DMS 273 treated with DMSO at 0.1 percent for 48 hours (cell line): ENCODE data around the gene NRN1.

Experiments
- DNase-seq: peaks from one replicate; lab custom pipeline; 2025; lab: John Stamatoyannopoulos, UW

NRN1 gene

DNA sequence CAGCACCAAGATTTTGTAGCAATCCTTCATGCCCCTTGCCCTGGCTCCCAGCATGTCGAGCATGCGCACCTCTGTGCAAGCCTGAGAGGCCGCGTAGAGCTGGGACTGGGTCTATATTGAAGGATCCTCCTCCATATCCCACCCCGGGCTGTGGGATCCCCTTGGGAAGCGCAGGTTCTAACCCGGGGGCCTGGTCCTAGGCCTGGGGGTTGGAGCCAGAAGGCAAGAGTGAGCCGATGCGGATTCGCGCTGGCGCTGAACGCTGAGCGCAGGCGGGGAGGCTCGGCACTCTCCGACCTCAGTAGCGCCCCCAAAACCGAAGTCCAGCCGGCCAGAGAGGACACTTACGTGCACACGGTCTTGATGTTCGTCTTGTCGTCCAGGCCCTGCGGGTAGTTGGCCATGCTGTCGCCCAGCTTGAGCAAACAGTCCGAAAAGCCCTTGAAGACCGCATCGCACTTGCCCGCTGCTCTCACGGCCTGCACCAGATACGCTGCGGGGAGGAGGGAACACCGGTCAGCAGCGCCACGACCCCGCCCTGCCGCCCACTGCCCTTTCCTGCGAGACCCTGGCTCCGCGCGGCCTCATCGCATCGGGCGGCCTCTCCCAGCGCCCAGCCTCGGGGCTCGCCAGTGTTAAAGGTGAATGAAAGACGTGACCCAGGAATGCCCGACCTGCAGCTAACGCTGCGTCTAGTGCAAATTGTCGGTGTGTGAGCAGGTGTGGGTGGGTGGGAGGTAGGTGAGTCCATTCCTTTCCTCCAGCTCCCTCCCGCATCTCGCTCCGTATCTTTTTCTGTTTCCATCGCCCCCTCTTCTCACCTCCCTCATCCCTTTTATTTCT is 4.5 kb downstream of the NRN1 start:
- DNase-seq, result no peak

DNA sequence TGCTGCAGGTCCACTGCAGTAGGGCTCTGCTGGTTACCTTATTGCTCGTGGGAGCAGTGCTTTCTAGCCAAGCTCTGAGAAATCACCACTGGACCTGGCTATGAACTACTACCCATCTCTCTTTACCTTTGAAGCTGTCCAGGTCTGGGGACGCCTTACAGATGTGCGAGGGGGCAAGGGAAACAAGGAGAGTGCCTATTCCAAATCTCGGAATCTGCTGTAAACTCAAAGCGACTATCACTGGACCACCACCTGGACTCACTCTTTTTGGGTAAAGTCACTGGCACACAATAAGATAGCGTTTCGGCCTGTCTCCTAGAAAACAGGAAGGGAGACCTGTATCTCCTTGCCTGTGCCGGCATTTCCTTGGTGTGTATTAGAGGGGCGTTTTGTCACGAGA is 5.3 kb downstream of the NRN1 start:
- no peak for DNase-seq

DNA sequence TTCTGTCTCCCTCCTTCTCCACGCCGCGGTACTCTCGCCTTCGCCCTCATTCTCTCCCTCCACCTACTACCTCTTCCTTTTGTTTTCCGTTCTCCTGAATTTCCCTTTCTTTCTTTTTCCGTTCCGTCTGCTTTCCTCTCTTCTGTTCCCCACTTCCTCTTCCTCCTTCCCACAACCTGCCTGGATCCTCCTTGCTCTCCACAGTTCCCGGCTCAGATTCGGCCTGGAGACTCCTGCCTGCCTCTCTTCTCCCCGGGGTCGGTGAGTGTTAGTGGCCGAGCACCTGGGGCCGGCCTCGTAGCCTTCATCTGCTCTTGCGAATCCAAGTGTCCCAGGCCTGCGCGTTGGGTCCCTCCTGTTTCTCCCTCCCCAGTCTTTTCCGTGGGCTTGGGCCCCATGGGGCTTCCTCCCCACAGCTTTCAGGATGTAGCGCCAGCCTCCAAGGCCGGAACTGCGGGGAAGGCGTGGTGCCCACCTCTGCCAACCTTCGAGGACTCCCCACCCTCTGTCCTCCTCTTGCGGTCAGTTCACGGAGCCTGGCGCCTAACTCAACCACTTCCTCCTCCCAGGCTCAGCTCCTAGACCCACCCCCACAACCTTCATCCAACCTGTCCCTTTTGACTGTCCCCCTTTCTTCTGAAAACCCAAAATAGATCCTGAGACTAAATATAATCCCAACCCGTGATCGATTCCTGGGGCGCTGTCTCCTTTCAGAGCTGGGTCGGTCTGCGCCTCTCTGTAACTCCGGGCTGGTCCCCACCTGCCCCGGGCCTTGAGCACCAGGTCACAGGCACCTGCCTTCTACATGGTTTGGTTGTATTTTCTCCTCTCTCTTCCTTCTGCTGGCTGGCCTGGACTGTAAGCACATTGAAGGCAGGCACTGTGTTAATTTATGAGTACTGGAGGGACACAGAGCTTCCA is 6.8 kb downstream of the NRN1 start:
- DNase-seq, result no peak

DNA sequence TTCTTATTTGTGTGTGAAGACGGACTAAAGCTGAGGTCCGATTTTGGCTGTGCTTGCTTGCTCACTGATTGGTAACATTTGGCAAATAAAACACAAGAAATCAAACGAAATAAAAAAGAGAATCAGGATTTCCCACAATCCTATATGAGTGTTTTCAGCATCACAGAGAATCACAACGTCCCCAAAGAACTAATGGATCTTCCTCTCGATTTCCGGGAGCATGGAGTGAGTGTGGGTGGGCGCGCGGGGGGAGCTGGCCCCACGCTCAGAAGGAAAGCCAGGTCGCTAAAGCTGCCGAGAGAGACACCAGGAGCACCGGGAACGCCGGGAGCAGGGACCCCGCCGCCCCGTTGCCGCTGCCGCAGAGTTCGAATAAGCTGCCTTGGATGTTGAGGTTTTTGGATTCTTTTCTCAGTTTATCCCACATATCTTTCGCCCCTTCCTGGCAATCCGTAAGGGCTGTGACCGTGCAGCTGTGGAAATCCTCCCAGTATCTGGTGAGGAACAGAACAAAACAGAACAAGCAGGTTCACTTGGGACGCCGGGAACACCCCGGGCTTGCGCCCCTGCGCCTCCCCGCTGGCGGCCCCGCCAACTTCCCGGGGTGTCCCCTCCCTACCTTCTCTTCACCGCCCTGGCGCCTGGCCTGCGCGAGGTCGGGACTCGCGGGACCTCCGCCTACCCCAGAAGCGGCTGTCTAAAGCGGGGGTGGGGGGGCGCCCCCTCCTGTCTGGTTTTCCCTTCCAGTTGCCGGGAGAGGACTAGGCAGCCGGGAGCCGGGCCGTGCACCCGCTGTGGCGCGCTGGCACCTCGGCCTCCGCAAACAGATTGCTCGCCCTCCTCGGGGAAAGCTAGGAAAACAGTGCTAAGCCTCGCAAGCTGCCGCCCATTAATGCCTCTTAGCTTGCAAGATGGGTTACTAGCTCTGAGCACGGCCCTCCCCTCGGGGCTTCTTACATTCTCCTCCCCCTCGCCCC is 7.7 kb downstream of the NRN1 start:
- DNase-seq, result peak; percentile 21

DNA sequence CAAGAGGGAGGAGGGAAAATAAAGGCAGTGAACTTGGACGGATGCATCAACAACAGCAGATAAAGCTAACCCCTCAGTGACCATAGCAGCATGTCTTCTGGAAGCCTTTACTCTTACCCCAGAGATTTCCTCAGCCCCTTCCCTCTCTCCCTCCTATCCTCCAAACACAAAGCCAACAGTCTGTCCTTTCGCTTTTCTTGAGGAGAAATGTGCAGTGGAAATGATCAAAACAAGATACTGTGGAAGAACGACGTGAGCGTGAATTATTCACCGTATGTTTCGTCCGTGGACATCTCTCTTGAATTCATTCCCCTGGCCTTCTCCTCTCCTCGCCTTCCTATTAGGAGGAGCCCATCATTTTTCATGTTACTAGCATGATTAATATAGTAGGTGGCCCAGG is 8.5 kb downstream of the NRN1 start:
- no peak for DNase-seq

DNA sequence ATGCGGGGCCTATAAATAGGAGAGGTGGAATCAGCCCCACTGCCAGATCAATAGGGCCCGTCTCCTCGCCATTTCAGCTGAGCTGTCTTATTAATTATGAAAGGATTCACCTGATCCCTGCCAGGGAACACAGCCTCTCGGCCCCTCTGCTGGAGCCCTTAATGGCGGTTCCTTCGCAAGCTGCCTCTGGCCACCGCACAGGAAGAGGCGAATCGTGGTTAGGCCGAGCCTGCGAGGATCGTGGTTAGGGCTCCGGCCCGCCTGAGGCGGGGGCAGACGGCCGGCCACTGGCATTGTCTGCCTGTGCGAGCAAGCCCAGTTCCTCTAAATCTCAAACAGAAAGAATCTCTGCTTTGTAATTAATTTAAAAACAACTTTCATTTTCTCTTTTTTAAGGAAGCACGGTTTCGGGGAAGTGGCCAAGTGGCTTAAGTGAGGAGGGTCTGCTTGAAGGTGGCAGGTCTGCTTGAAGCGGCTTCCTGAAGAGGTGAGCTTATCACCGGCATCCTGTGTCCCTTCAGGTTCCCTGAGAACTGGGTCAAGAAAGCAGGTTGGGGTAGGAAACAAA is 9.2 kb downstream of the NRN1 start:
- no peak for DNase-seq

DNA sequence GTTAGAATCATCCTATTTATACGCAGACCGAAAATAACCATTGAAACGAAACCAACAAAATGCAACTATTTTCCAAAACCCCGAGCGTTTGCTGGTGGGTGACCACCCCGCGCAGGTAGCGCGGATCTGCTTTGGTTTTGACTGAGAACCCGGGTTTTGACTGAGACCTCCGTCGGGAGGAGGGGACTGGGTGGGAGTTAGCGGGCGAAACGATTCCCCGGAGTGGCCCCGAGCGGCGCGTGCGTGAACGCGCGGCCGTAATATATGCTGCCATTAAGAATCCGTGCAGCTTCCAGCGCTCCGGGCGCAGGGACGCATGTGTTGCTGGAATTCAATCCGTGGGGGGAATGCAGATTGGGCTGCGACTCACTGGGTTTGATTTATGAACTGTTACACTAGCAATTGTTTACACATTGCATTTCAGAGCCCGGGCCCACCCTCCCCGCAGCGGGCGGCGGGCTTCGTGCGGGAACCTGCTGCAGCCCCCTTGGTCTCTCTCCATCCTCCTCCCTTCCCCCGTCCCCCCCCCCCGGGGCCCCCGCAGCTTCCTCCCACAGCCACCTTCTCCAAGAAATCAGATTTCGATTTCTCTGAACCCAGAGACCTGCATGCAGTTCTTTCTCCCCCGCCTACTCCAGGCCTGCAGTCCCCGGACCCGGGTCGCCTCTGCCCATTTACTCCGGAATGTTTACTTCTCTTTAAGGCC is 9.9 kb downstream of the NRN1 start:
- DNase-seq, result peak; percentile 30

DNA sequence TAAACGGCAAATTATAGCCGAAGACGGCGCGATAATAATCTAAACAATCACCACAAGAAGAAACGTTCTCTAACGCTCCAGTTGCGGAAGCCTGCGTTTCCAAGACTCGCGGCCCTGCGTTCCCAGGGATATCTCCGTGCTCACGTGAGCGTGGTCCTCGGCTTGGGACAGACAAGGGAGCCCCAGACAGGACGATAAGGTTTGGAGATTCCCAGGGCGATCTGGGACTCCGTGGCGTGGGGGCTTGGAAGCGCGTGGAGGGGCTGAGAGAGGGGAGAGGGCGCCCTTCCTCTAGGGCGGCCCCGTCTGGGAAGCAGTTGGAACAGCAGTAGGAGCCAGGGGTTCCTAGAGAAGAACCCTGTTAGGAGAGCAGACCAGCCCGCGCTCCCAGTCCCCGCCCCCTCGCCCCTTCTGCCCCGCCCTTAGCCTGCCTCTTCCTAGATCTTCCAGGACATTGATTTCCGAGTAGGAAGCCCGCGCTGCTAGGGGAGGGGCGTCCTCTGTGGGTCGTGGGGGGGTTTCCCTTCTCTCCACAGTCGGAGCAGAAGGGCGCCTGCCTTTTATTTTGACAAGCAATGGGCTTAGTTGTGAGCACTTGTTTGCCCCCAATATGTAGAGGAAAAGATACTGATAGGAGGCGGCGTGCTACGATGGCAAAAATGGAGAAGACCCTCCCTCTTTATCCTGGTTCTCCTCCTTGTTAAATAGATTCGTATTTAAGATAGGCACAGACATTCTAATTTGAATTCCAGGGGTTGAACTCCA is 10.6 kb downstream of the NRN1 start:
- DNase-seq, result peak; percentile 85

DNA sequence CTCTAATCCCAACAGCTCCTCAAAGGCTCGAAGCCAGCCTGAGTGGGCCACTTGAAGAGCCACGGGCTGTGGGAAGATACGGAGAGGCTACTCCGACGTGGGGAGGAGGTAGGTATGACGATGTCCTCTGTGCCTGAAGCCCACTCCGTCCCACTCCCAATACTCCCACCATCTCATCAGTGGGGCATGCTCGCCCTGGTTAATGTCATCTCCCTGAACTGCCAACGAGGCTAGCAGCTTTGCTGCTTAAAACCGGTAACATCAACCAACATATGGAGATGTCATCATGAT is 11.1 kb downstream of the NRN1 start:
- DNase-seq, result no peak

DNA sequence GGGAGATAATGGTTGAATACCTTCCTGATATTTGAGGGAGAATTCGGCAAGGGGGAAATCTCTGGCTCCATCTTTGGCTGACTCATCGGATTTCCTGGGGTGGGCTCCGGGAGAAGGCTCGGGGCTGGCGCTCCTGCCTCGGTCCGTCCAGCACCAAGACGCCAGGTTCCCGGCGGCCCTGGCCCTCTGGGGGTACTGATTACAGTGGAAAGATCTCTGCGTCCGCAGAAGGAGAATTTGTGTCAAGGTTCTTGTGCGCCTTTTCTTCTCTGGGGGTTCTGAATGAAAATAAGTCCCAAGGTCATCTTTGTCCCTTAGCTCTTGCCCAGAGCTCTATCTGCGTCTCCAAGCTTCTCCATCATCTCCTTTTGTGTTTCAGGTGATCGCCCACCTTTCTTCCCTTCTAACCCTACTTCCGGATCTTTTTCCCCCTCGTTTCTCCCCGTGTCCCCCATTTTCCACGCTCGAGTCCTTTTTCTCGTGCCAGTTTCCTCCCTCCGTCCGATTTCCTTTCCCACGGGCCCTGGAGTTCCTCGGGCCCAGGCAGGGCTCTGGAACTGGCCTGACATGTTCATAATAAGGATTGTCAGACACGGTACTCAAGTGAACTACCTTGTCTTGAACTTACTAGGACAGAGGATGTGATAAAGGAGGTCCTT is 11.6 kb downstream of the NRN1 start:
- DNase-seq, result no peak

DNA sequence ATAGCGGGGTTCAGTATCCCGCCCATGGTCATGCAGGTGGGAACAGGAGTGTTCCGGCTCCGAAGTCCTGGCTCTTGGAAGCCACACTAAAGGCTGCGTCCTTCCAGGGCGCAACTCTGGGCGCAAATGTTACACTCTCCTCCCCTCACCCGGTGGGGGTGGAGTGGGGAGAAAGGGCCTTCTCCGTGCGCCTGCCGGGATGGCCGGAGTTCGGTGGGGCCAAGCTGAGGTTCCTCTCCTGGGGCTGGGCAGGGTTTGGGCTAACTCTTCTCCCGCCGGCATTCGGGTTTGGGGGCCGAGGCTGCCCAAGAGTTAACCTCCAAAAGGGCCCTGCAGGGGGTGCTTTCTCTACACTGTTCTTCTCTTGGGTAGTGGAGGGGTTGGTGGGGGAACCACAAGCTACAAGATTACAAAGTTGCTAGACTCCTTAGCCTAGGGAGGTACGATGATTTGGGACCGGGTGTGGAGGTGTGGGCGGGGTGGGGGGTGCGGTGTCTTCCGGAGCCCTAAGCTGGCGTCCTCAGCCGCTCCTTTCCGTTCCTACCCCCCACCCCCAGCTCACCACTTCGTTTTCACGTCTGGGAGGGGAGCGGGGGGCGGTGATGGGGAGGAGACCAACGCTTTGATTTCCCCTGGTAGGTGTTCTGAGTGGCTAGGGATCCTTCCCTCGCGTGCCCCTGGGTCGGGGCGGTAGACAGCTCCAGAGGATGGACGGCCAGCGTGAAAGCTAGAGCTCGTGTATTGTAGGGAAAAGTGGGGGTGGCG is 12.3 kb downstream of the NRN1 start:
- DNase-seq, result no peak

DNA sequence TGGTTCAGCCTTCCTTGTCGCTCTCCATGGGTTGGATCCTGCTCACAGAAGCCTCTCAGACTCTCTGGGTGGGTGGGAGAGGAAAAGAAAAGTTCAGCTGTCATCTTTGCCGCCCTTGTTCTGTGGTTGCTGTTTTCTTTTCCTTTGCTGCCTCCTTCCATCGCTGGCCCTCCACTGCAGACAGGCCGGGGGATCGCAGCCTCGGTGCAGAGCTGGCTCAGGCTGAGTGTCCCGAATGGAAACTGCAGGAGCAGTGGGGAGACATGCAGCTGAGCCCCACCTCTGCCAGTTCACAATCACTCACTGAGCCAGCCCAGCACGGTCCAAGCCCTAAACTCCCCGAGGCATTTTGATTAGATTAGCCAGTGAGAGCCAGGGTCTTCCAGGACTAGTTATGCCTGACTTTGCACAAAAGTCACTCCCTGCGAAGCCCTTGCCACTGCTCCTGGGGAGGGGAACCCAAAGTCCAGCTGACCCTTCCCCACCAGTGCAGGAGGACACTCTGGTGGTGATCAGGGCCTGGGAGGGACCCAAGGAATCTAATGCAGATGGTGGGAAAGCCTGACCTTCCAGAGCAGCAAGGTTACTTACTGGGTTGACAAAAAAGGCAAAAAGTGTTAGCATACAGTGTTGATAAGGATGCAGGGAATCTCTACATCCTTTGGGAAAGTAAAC is 14.0 kb downstream of the NRN1 start:
- DNase-seq, result no peak

DNA sequence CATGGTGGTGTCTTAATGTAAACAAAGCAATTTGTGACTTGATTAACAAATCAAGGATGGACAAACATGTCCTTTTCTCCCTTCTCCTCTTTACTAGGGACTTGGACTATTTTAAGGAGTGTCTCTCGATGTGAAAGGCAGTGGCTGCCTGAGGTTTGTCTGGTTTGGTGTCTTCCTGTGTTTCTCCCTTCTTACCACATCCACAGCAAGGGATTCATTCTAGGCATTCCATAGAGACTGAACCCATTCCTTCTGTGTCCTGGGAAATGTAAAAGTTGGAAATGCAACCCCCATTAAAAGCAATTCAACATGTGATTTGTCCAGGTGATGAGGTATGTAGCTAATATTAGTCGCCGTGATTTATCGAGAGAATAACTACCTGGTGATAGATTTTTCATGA is 15.9 kb downstream of the NRN1 start:
- DNase-seq, result no peak

DNA sequence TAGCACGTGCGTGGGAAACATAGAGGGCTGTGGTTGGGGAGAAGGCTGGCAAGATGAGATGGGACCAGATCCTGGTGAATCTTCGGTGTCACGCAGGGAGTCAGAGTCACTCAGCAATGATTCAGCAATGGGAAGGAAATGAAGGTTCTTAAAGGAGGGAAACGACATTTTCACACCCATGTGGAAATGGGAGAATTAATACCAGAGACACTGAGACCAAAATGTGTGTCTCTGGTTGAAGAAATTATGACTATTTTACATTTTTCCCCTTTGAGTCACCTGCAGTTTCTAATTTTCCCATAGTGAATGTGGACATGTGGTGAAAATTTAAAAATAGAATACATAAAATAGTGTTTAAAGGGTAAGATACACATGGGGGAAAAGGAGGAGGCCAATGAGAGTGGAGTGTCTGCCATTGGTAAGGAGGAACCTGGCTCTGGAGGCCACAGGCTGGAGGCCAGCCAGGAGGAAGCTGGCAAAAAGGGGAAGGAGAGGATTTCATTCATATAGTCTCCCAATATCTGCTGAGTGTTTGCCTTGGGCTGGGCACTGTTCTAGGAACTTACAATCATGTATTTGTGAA is 17.5 kb downstream of the NRN1 start:
- no peak for DNase-seq

DNA sequence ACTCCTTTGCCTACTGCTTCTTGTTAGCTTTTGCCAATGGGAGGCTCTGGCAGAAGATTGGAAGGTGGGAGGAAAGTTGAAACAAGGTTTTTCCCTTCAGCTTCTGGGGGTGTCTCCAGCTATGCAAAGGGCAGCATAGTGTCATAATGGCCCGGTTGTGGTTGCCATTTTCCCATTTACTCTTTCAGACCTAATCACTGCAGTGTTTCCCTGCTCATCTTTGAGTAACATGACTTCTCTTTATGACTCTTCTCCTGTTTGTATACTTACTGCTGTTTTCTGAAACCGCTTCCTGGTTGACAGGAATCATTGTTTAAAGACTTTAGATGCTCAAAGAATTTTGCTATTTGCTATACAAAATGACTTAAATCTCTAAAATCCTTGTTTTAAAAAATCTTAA is 19.9 kb downstream of the NRN1 start:
- no peak for DNase-seq

DNA sequence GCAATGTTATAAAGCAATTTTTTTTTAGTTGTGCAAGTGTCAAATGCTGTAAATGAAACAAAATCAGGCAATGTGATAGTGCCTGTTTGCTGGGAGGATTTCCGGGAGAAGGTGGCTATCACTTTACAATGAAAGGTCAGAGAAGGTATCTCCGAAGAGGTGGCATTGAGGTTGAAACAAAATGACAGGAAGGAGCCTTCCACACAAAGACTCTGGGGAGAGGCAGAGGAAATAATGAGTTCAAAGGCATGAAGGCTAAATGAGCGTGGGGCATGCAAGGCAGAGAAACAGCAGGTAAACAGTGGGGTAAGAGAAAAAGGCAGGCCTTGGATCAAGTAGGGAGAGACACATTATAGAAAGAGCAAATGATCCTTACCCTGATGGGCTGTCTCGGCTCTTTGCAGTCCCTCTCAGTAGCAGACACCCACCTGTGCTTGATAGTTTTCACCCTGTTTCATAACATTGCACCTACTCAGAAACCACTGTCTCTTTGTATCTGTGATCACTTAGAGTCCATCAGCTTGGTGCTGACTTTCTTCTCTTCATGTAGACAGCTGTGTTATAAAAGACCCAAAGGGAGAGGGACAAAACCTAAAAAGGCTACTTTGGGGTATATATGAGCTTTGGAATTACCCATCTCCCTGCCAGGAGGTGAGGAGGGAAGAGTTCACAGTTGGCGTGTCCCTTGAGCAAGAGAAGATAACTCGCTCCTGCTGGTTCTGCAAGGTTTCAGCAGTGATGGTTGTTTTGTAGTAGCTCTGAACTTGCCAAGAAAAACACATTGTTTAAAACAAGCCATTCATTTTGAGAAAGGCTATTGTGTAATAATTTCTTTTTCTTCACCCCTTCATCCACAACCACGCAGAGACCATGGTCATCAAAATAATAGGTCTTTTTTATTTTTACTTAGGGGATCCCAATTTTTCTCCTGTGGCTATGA is 22.3 kb downstream of the NRN1 start:
- no peak for DNase-seq
